Esophagus (tissue), 2 donors: ENCODE measurements around the gene CIDEB. TPM values are rescaled to one million over a fixed set of nuclear protein-coding genes. Genes with fewer than 3 reads are reported as not detected.

ENCODE experiments used
- H3K27ac ChIP-seq, 2 donors: one replicate each; pipeline ENCODE4 v1.5.1; 2013; ENCODE audit warnings: low read depth in 2 of 2, mild to moderate bottlenecking in 2 of 2, inconsistent platforms in 1 of 2, low read length in 1 of 2, moderate library complexity in 1 of 2
- H3K27me3 ChIP-seq, 2 donors: one replicate each; pipeline ENCODE4 v1.6.1; 2013; ENCODE audit warnings: low read length in 2 of 2, control low read depth in 1 of 2, mild to moderate bottlenecking in 1 of 2; ENCODE audit not compliant: insufficient read depth in 2 of 2, control insufficient read depth in 1 of 2
- H3K36me3 ChIP-seq, 2 donors: one replicate each; pipeline ENCODE4 v1.6.1; 2013; ENCODE audit warnings: low read length in 1 of 2; ENCODE audit not compliant: control insufficient read depth in 2 of 2, insufficient read depth in 2 of 2
- H3K4me1 ChIP-seq, 2 donors: one replicate each; pipeline ENCODE4 v1.6.1; 2013; ENCODE audit warnings: low read length in 1 of 2; ENCODE audit not compliant: control insufficient read depth in 2 of 2, insufficient read depth in 2 of 2
- H3K4me3 ChIP-seq, 2 donors: one replicate each; pipeline ENCODE4 v1.5.1; 2013; ENCODE audit warnings: low read length in 2 of 2, mild to moderate bottlenecking in 2 of 2, low read depth in 1 of 2, moderate library complexity in 1 of 2
- H3K9me3 ChIP-seq, 2 donors: one replicate each; pipeline ENCODE4 v1.6.1; 2013; ENCODE audit warnings: mild to moderate bottlenecking in 2 of 2, low read depth in 1 of 2, low read length in 1 of 2, moderate library complexity in 1 of 2; ENCODE audit not compliant: control insufficient read depth in 2 of 2, insufficient read depth in 1 of 2
- WGBS, 2 donors: extraction: QIAGEN DNeasy Blood & Tissue Kit; methylation state at CpG; one replicate each; pipeline ENCODE4 v1.1.7; 2013; 5-methylcytosine and 5-hydroxymethylcytosine counted together
- polyA plus RNA-seq, 2 donors: library from polyadenylated mRNA; stranded (reverse); fragments of 200-250 nt; gene quantifications; one replicate each; pipeline ENCODE4 v1.2.3, GENCODE V29; 2013
- donor health status: healthy with polysubstance abuse.
- donor health status: Bipolar disorder and iron deficiency.

CIDEB gene
- polyA plus RNA-seq, 2 donors: 24.3 TPM

DNA sequence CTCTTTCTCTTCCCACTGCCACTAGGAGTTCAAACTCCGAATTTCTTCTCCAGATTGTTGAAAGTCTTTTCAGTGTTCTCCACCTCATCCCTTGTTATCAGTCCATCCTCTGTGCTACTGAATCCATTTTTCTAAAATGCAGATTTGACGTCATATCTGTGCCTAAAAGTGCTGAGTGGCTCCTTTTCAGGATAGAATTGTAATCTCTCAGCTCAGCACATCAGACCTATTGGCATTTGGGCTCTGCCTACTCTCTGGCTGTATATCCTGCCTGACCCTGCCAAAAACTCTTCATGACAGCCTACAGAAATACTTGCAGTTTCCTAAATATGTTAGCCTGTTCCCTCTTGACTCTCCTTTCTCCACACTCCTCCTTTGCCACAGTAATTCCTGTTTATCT lies 35.3 kb downstream of the CIDEB start:
- WGBS, 2 donors: 80 to 82% methylated on average over 2 of the region's 2 CpGs
- no peak overlapping the region for H3K4me3 ChIP-seq
- H3K9me3 ChIP-seq: no peaks in the 10 kb centered on the region
- H3K4me1 ChIP-seq: peaks cover 2 to 12% of the 10 kb centered on the region in 2 donors
- no peaks in the 10 kb centered on the region for H3K27me3 ChIP-seq
- H3K27ac ChIP-seq: peak overlapping the region; percentile 76 to 95
- peaks cover 4 to 16% of the 10 kb centered on the region in 2 donors for H3K36me3 ChIP-seq

GRCh38 chr14:24271834-24272263 lies 35.9 kb downstream of the CIDEB start:
- Histone ChIP-seq H3K9me3 (no peaks in the 10 kb centered on the region), H3K4me3 (peak overlapping the region; percentile 68 to 90), H3K36me3 (peaks cover 5 to 22% of the 10 kb centered on the region in 2 donors), H3K27ac (peak overlapping the region; percentile 95 to 98), H3K27me3 (no peaks in the 10 kb centered on the region), H3K4me1 (peaks cover 4 to 12% of the 10 kb centered on the region in 2 donors)
- WGBS, 2 donors: 11 to 12% methylated on average over 3 of the region's 3 CpGs

DNA sequence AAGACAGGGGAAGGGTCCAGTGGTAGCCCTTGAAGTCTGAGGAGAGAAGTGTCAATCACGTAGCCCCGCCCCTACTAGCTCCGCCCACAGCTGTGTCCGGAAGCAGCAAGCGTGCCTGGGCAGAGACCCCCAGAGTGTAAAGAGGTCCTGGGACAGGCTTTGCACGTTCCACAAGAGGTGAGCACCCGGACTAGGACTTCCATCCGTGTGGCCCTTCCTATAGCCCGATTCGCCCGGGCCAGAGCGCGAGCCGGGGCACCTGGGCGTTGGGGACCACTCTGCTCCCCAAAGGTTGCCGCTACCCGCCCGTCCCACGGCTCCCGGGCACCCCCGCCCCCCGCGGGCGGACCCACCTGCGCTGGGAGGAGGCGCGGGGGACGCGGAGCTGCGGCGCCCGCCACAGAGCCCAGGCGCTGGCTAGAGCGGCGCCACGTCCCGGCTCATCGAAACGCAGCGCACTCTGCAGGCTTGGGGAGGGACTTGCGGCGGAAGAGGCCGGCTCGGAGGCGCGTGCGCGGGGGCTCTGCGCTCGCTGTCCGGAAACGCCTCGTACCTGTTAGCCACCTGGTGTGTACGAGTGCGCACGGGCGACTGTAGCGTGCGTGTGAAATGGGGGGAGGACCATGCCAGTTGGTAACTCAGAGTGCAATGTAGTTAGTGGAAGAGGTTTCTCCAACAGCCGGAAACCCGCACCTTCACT lies 36.5 kb downstream of the CIDEB start, which contains the start of gene RABGGTA:
Gene RABGGTA (minus strand): TSS at position 464 of the 700 bp plus-strand sequence. CDS start 482 bp downstream, outside the sequence.
- peaks cover 4 to 14% of the 10 kb centered on the region in 2 donors for H3K4me1 ChIP-seq
- peak within 1 kb of the TSS; percentile 95 to 98 for H3K27ac ChIP-seq
- H3K4me3 ChIP-seq: peak within 1 kb of the TSS; percentile 68 to 90
- H3K27me3 ChIP-seq: no peaks in the 10 kb centered on the region
- H3K36me3 ChIP-seq: peaks cover 10 to 28% of the 10 kb centered on the region in 2 donors
- WGBS, 2 donors: 1% methylated on average over 48 to 61 of the region's 61 CpGs
- H3K9me3 ChIP-seq: no peaks in the 10 kb centered on the region

GRCh38 chr14:24270537-24271133 lies 37.1 kb downstream of the CIDEB start:
- Histone ChIP-seq H3K4me1 (peaks cover 4 to 17% of the 10 kb centered on the region in 2 donors), H3K27ac (peak overlapping the region; percentile 95 to 98)
- WGBS, 2 donors: 10 to 12% methylated on average over 13 of the region's 13 CpGs

DNA sequence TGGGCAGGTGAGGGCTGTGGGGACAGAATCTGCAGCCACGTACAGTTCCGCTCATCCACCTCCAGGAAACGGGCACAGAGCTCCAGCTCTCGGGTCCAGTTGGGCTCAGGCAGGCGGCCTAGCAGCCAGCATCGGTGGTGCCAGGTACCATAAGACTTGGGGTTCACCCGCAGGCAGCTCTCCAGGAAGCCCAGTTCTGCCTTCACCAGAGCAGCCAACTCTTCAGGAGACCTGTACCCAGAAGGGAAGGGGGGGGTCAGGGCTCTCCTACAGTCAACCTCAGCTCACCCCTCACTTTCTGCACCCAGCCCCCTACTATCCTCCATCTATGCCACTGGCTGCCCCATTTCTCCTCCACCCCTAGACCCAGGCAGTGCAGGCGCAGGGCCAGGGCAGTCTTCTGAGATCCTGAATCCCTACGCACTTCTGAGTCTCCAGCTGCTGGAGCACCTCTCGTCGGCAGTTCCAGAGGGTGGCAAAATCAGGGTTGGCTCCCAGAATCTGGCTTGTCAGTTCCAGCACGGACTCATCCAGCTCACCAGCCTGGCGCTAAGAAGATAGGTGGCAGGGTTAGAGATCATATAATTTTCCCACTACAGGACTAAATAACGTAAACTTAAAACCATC lies 37.8 kb downstream of the CIDEB start:
- H3K36me3 ChIP-seq: peaks cover 13 to 35% of the 10 kb centered on the region in 2 donors

More at GRCh38 chr14:24270537-24271133, 37.1 kb downstream of the CIDEB start:
- Histone ChIP-seq H3K36me3 (peaks cover 13 to 33% of the 10 kb centered on the region in 2 donors), H3K9me3 (no peaks in the 10 kb centered on the region), H3K27me3 (no peaks in the 10 kb centered on the region), H3K4me3 (peak overlapping the region; percentile 68 to 90)

DNA sequence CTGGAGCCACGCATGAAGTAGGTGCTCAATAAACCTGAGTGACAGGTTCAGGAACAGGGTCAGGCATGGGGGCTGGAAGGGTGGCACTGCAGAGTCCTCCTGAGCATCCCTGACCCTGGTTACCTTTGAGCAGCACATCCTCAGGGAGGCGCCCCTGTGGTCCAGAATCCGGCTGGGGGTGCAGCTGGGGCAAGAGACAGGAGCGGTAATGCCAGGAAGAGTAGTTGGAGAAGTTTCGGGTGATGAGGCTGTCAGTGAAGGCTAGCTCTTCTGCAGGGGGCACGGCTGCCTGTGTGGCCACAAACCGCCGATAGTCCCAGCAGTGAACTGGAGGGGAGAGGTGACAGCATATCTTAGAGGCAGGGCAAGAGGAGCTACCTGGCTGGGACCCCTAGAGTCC lies 38.4 kb downstream of the CIDEB start:
- WGBS, 2 donors: 93 to 96% methylated on average over 8 of the region's 8 CpGs
- Histone ChIP-seq H3K4me1 (peaks cover 4 to 18% of the 10 kb centered on the region in 2 donors), H3K27me3 (no peaks in the 10 kb centered on the region), H3K4me3 (no peak overlapping the region), H3K9me3 (no peaks in the 10 kb centered on the region), H3K27ac (no peak overlapping the region), H3K36me3 (peaks cover 13 to 35% of the 10 kb centered on the region in 2 donors)

More for the DNA sequence above, 37.8 kb downstream of the CIDEB start:
- peak overlapping the region in 1 of 2 donors; percentile 90 for H3K4me3 ChIP-seq
- peaks cover 4 to 15% of the 10 kb centered on the region in 2 donors for H3K4me1 ChIP-seq
- WGBS, 2 donors: 93 to 95% methylated on average over 12 to 14 of the region's 14 CpGs
- H3K9me3 ChIP-seq: no peaks in the 10 kb centered on the region
- no peaks in the 10 kb centered on the region for H3K27me3 ChIP-seq
- peak overlapping the region in 1 of 2 donors; percentile 11 for H3K27ac ChIP-seq

- peaks cover 4 to 21% of the 10 kb centered on the region in 2 donors for H3K4me1 ChIP-seq
- peaks cover 13 to 35% of the 10 kb centered on the region in 2 donors for H3K36me3 ChIP-seq
These were observed 39.6 kb downstream of the CIDEB start for GRCh38 chr14:24268225-24268624.

GRCh38 chr14:24267516-24267915 lies 40.3 kb downstream of the CIDEB start:
- Histone ChIP-seq H3K27ac (no peak overlapping the region), H3K4me3 (no peak overlapping the region), H3K9me3 (no peaks in the 10 kb centered on the region), H3K27me3 (no peaks in the 10 kb centered on the region), H3K4me1 (peaks cover 4 to 24% of the 10 kb centered on the region in 2 donors), H3K36me3 (peaks cover 13 to 35% of the 10 kb centered on the region in 2 donors)
- 94 to 95% methylated on average over 9 of the region's 9 CpGs for WGBS, 2 donors

More at GRCh38 chr14:24268225-24268624, 39.6 kb downstream of the CIDEB start:
- no peaks in the 10 kb centered on the region for H3K27me3 ChIP-seq
- 90 to 94% methylated on average over 9 of the region's 9 CpGs for WGBS, 2 donors
- H3K27ac ChIP-seq: no peak overlapping the region
- no peaks in the 10 kb centered on the region for H3K9me3 ChIP-seq
- H3K4me3 ChIP-seq: no peak overlapping the region
